Fibroblast of peridontal ligament (primary cell): ENCODE measurements around the gene DENND4C.
"Not testable (repeated sequence)": the region's sequence is repeated elsewhere in the genome, so short reads cannot be mapped to it uniquely, and the experiment has no call there.

Source experiments
- DNase-seq: peaks from one replicate; pipeline ENCODE4 v3.0.0-alpha.2; 2010; ENCODE audit errors: extremely low read depth

DENND4C gene

DNA sequence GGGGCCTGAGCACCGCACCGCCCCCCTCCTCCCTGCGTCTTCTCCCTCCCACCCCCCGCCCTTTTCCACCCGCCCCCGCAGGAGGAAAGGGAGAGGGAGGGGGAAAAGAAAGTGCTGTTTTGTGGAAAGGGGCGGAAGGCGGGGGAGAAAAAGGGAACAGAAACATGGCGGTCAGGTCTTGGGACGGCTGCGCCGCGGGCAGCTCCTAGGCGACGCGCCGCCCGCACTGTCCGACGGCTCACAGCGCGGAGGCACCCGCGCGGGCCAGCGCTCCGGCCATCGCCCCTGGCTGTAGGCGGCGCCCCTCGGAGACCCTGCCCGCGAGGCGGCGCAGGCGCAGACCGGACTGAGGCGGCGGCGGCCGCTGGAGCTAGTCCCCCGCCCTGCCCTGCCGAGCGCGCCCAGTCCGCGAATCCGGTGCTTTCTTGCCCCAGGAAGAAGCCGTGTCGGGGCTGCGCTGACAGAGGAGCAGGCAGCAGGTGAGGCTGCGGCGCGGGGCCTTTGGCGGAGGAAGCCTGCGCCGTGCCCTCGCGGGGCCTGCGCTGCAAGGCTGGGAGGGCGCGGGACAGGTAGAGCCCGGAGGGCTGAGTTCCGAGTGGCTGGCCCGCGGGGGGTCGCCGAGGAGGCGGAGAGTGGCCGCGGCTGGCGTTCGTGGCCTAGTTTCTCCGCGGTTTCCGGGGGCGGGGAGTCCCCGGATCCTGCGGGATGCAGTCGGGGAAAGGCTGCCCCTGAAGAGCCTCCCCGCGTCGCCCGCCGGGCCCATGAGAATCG, at the start of gene DENND4C:
Gene DENND4C, plus strand, starts transcription at position 339 of the 771 bp plus-strand sequence. CDS start 45,482 bp downstream, outside the sequence.
- peak; percentile 75 for DNase-seq

DNA sequence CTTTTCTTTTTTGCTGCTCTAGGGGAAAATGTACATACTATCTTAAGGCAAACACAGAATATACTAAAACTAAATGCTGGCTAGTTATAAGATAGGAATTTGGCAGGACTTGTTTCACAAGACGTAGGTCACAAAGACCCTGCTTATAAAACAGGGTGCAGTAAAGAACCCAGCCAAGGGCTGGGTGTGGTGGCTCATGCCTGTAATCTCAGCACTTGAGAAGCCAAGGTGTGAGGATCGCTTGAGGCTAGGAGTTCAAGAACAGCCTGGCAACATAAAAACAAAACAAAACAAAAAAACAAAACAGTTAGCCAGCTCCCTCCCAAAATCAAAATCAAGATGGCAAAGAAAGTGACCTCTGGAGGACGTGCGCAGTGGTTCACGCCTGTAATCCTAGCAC, 49.5 kb upstream of the DENND4C start:
- DNase-seq: no peak

DNA sequence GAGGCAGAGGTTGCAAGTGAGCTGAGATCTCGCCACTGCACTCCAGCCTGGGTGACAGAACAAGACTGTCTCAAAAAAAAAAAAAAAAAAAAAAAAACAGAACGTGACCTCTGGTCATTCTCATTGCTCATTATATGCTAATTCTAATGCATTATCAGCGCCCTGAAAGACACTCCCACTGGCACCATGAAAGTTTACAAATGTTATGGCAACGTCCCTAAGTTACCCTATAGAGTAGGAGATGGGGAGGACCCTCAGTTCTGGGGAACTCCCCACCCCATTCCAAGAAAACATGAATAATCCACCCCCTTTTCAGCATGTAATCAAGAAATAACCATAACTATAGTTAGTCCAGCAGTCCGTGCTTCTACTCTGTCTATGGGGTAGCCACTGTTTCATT, 48.9 kb upstream of the DENND4C start:
- DNase-seq: no peak

DNA sequence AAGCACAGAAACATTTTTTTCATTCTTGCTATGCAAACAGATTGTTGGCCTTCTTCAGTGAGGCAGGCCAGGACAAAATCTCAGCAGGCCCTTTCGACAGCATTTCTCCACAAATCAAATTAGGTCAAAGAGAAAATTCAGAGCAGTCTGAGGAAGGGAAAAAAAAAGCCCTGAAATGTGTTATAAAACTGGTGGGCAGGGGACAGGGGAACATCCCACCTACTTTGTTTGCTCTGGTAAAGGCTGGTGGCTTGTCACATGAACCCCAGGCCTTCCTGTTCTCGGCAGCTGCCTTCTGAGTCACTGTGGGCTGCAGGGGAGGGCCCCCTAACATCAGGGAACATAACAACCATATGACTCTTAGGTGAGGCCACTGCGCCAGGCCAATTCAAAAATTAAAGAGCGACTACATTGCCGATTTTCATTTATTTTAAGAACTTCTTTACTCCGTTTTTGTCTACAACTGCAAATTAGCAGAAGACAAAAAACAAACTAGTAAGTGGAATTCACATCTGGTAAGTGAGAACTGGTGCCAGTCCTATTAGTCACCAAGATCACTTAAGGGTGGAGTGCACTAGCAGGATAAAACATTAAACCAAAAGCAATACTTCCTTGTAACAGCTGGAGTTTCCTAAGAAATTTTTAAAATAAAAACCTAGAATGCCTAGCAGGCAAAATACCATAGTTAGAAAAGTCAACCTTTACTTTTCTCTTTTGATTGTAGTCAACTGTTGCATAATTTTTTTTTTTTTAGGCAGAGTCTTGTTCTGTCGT, 46.2 kb upstream of the DENND4C start:
- DNase-seq: peak; percentile 95

DNA sequence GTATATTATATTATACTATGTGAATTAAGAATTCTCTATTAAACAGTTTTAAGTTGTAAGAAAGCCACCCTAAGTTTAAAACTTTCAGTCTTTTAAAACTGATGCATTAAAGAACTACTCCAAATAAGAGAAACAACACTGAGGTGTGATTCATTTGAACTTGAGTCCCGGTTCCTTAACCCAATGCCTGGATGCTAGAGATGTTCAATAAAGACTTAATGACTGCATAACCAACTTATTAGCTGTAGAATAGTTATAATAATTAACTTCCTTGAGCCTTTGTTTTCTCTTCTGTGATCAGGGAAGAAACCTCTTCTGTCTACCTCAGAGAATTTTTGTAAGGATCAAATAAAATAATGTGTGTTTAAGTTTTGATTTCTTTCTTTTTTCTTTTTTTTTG, 45.3 kb upstream of the DENND4C start:
- DNase-seq: no peak

DNA sequence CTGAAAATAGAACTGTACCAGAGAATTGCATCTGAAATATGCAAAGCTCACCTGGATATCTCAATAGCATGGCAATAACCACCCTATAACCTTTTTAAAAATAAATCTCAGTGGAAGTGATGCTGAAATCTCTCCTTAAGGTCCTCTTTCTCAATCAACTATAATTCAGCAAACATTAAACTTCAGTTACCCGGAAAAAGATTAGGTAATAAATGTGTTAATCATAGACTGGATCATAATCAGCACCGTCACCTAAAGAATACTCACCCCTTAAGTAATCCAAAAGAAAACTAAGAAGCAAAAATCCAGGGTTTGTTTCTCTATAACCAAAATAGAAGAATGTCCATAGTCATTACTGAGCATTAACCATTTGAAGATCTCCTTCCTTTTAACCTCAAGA, 44.3 kb upstream of the DENND4C start:
- no peak for DNase-seq

DNA sequence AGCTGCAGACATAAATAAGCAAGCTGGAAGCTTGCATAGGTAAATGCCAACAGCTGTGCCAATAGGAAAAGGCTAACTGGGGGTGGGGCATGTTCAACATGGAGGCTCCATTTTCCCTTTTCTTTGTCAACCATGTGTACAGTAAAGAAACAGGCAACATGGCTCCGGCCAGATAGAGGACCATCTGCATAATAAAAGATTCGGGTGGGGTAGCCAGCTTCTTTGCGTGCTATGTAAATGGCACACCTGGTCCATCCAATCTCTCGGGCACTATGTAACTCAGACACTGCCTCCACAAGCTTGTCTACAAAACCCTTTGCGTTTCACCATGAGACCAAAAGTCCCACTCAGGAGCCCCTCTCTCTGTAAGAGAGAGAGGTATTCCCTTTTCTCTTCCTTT, 41.7 kb upstream of the DENND4C start:
- DNase-seq: no peak

DNA sequence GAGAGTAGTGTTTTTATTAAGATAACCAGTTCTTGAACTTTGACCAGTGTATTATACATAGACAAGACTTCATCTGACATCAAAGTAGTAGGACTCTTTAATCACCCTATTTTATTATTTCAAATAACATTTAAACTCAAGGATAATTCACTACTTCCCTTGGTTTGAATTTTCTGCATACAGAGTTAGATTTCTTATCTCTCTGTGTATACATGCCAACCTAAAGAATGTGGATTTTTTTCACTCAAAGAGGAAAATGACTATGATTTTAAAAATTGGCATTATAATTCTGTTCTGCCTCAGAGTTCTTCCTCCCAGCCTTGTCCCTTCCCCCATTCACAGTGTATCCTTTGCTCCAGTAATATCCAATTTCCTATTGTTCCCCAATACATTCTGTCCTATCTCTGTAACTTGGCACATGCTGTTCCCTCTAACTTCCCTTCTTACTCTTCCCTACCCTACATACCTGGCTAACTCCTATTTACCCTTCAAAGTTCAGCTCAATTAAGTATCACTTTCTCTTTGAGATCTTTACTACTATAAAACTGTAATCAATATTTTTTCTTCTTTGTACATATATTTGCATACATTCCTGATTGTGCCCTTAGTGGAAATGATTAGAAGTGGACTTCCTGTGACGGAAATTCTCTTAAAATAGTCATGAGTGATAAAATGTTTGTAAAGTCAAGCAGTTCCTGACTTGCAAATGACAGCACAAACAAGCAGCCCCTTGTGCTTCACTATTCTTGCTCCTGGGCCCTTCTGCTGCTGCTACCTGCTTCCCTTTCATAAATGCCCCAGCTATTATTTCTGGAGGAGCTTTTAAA, 38.1 kb upstream of the DENND4C start:
- DNase-seq: no peak

DNA sequence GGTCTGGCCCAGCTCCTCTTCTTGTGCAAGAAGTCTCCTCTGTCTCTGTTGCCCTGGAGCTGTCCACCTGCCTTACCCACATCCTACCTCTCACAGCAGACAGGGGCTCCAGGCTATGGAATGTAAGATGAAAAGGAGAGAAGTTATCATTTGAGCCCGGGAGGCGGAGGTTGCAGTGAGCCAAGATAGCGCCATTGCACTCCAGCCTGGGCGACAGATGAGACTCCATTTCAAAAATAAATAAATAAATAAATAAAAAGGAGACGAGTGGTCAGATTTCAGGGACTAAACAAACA, 37.5 kb upstream of the DENND4C start:
- no peak for DNase-seq

DNA sequence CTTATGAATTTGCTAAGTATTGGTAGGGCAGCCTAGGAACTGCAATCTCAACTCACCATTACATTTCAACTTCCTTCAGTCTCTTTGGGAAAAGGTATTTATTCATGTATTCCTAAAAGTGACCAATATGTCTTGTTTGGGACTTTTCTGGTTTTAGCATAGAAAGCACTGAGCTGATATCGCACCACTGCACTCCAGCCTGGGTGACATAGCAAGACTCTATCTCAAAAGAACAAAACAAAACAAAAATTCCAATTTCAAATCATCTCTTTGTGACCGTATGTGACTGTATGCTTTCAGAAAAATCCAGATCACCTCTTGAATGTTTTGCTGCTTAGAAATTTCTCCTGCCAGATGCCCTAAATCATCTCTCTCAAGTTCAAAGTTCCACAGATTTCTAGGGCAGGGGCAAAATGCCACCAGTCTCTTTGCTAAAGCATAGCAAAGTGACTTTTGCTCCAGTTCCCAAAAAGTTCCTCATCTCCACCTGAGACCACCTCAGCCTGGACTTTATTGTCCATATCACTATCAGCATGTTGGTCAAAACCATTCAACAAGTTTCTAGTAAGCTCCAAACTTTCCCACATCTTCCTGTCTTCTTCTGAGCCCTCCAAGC, 37.0 kb upstream of the DENND4C start:
- DNase-seq: not testable (repeated sequence)

DNA sequence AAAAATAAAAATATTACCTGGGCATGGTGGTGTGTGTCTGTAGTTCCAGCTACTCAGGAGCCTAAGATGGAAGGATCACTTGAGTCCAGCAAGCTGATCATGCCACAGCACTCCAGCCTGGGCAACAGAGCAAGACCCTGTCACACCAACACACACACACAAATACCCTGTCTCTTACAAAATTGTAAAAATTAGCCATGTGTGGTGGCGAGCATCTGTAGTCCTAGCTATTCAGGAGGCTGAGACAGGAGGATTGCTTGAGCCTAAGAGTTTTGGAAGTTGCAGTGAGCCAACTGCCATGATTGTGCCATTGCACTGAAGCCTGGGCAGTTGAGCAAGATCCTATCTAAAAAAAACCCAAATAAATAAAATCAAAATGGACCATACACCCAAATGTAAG, 32.1 kb upstream of the DENND4C start:
- DNase-seq: no peak

DNA sequence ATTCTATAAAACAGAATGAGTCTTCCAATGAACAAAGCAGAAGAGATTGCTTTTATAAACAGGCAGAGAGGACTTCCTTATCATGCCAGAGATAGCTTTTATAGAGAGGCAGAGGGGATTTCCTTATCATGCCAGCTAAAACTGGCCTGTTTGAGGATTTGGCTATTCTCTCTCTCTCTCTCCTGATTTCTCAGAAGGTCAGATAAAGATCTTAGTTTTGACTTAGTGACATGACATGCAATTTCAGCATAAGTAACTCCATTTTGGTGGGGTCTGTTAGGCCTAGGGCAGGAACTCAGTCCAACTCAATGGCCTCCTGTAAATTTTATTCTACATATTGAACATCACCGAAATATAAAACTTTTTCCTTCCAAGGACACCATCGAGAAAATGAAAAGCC, 31.5 kb upstream of the DENND4C start:
- DNase-seq: no peak

DNA sequence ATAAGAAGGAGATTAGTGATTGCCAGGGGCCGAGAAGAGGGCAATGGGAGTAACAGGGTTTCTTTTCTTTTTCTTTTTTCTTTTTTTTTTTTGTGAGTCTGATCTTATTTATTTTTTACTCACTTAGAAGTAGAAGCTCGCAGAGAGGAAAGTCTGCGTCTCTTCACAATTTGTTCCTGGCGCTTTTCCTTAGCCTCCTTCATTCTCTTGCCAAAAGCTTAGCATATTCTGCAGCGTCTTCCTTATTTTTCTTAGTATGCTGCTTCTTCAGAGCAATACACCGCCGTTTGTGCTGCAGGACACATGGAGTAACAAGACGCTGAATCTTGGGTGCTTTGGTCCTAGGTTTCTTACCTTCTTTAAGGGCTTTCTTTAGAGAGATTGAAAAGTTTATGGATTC, 30.3 kb upstream of the DENND4C start:
- DNase-seq: no peak

DNA sequence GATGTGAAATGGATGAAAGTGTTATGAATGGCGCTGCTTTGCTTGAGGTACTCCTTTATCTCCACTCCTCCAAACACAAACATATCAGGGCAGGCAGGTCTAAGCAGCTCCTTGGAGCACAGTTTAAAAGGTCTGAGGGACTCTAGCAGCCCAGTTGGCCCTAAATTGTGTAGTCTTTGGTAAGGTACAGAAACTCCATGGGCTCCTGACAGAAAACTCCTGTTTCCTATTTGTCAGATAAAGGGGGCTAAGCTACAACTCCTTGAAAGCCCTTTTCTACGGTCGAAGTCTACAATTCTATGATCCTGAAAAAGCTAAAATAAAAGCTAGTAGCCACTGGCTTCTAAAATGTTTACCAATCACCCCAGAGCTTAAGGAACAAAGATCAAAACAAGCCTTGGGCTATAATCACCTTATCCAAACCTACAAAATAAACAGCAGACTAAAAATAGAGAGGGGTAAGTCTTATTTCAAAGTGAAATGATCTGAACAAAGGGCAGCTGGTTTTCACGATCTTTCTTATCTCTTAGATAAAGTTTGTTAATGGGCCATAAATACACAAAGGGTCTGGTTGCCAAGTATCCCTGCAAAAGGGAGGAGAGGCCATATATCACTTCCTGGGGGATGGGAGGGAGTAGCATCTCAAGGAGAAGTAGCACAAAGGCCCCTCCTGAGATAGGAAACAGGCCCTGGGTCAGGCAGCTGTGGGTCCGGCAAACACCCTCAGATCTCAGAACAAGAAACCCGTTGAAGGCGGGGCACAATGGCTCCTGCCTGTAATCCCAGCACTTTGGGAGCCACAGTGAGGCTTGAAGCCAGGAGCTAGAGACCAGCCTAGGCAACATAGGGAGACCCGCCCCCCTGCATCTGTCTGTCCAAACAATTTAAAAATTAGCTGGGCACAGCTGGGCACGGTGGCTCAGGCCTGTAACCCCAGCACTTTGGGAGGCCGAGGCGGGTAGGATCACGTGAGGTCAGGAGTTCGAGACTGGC, 28.3 kb upstream of the DENND4C start:
- no peak for DNase-seq

DNA sequence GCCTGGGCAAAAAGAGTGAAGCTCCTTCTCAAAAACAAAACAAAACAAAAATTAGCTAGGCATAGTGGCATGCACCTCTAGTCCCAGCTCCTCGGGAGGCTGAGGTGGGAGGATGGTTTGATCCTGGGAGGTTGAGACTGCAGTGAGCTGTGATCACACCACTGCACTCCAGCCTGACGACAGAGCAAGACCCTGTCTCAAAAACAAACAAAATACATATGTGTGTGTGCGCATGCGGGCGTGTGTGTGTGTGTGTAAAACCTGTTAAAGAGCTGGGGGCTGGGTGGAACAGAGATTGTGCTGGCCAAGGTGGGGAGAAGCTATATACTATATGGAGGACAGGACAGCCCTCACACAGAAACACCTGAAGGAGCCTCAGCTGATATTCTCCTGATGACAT, 27.4 kb upstream of the DENND4C start:
- DNase-seq: no peak

DNA sequence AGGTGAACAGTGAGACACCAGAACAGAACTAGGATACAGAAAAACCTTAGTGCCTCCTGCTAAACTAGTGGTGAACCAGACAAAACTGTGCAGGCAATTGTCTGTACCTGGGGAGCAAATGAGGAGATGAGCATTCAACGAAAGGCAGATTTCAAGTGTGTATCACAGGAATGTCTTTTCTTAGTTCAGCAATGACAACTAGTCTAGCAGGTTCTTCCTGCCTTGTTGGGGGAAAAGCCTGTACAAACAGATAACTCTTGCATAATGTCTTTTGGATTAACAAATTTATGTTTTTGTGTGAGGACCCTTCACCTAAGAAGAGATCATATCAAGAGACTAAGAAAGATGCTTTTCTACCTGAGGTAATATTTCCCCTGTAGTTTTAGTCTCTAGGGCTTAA, 21.8 kb upstream of the DENND4C start:
- no peak for DNase-seq

DNA sequence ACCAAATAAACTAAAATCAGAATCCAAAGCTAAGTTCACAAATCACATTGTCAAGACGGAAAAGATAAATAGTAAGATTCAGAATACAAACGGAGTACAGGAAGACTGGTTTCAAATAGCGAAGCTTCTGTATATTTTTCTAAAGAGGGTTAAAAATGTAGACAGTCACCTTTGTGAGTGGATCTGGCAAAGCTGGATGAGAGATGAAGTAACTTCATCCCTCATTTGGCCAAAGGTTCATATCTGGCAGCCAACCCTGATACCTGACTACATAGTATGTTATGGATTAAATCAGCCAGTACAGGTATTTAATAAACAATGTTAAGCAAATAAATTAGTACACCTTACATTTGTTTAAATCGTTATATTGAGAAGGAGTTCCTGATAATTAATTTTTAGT, 21.3 kb upstream of the DENND4C start:
- DNase-seq: no peak

DNA sequence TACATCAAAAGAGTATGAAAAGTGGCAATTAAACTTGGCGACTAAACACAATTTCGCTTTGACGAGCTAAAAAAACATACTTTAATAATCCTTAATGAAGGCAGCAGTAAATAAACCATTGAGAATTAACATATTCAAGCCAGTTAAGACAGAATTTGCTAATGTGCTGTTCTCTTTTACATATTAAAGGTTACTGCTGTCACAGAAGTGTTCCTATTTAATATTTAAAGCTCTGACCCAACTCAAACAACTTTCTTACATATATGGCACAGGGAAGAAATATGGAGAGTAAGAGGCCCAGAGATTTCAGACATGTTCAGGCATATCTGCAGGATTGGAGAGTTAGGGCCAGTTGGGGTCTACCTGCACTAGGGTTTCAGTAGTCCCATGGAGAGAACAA, 16.7 kb upstream of the DENND4C start:
- DNase-seq: no peak

DNA sequence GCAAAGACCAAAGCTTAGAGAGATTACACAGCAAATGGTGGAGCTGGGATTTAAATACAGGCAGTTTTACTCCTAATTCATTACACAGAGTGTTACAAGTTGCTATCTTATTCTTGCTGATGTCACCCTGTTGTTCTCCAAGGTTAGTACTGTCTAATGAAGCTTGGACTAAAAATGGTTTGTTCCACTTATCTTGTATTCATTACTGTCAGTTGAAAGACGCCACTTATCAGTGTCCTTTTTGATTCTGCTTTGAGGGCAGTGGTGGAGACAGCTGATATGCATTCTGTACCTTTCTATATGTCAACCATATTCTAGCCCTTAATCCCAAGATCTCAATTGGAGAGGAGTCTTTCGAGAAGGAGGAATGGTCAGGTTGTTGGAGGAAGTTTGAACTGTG, 14.0 kb upstream of the DENND4C start:
- no peak for DNase-seq

DNA sequence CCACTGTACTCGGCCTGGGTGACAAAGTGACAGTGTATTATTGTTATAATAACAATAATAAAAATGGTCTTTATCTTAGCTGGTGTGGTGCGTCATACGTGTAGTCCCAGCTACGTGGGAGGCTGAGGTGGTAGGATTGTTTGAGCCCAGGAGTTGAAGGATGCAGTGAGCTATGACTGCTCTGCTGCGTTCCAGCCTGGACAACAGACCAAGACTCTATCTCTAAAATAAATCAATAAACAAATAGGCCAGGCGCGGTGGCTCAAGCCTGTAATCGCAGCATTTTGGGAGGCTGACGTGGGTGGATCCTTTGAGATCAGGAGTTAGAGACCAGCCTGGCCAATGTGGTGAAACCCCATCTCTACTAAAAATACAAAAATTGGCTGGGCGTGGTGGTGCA, 9.2 kb upstream of the DENND4C start:
- no peak for DNase-seq

DNA sequence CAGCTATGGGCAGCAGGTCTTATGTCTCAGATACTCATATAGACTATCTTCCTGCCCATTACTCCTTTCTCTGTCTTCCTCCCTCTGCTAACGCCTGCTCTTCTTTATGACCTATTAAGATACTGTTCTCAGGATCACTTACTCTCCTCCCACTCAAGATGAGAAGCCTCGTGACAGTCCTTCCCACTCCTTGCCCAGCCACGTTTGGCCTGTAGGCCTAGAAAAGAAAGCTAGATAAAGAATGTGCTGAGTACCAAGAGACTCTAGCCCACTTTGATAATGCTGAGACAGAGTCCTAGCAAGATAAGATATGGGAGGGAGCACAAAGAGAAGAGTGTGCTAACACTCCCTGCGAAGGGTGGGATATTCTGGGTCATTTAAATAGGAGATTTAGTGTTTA, 6.8 kb upstream of the DENND4C start:
- no peak for DNase-seq
